HEK293T (cell line): Measurements from ENCODE around the gene DNASE1L2.

Experiments
- BHLHE40 ChIP-seq: fragments of 450-650 bp; IDR thresholded peaks from 2 replicates; pipeline ENCODE4 v1.6.1; 2016; ENCODE audit warnings: mild to moderate bottlenecking, moderate library complexity, borderline replicate concordance
- CTBP1 ChIP-seq: fragments of 450-650 bp; IDR thresholded peaks from 2 replicates; pipeline ENCODE4 v1.6.1; 2016; ENCODE audit warnings: borderline replicate concordance
- ELF4 ChIP-seq: fragments of 450-650 bp; IDR thresholded peaks from 2 replicates; pipeline ENCODE4 v1.6.1; 2017; ENCODE audit warnings: antibody characterized with exemption
- FOXM1 ChIP-seq: fragments of 450-650 bp; IDR thresholded peaks from 2 replicates; pipeline ENCODE4 v1.6.1; 2017; ENCODE audit warnings: mild to moderate bottlenecking, borderline replicate concordance
- HDGF ChIP-seq: fragments of 450-650 bp; IDR thresholded peaks from 2 replicates; pipeline ENCODE4 v1.6.1; 2017; ENCODE audit warnings: antibody characterized with exemption, borderline replicate concordance
- L3MBTL2 ChIP-seq: fragments of 450-650 bp; conservative IDR thresholded peaks from 2 replicates; pipeline ENCODE4 v1.6.1; 2016; ENCODE audit warnings: mild to moderate bottlenecking
- PKNOX1 ChIP-seq: fragments of 450-650 bp; IDR thresholded peaks from 2 replicates; pipeline ENCODE4 v1.6.1; 2016
- SP1 ChIP-seq: fragments of 450-650 bp; IDR thresholded peaks from 2 replicates; pipeline ENCODE4 v1.6.1; 2017
- SUZ12 ChIP-seq: fragments of 450-650 bp; IDR thresholded peaks from 2 replicates; pipeline ENCODE4 v1.6.1; 2016; ENCODE audit warnings: mild to moderate bottlenecking
- TARDBP ChIP-seq: fragments of 450-650 bp; IDR thresholded peaks from 2 replicates; pipeline ENCODE4 v1.6.1; 2016
- ZNF384 ChIP-seq: fragments of 450-650 bp; IDR thresholded peaks from 2 replicates; pipeline ENCODE4 v1.6.1; 2016

- TF ChIP-seq SUZ12, result no peak
- no peak for TF ChIP-seq FOXM1
- no peak for TF ChIP-seq CTBP1
- TF ChIP-seq PKNOX1, result no peak
- TF ChIP-seq HDGF, result no peak
- no peak for TF ChIP-seq L3MBTL2
- TF ChIP-seq ZNF384, result no peak
- no peak for TF ChIP-seq ELF4
- TF ChIP-seq TARDBP, result no peak
- TF ChIP-seq BHLHE40, result no peak
- no peak for TF ChIP-seq SP1
Measured at GRCh38 chr16:2244301-2244700, 8.1 kb downstream of the DNASE1L2 start.
